Activated T-cell treated with anti-CD3 and anti-CD28 coated beads, Interleukin-2, amount 50 U/mL, for 1 hour (primary cell): ENCODE measurements around the gene NAA16.
"Not testable (repeated sequence)": the region's sequence is repeated elsewhere in the genome, so short reads cannot be mapped to it uniquely, and the experiment has no call there.

Experiments used
- DNase-seq: peaks from one replicate; pipeline ENCODE4 v3.0.0-alpha.2; 2020

NAA16 gene

GRCh38 chr13:41306271-41307145 lies 4.6 kb upstream of the NAA16 start:
- DNase-seq, result no peak

GRCh38 chr13:41307884-41308640 lies 3.0 kb upstream of the NAA16 start:
- no peak for DNase-seq

DNA sequence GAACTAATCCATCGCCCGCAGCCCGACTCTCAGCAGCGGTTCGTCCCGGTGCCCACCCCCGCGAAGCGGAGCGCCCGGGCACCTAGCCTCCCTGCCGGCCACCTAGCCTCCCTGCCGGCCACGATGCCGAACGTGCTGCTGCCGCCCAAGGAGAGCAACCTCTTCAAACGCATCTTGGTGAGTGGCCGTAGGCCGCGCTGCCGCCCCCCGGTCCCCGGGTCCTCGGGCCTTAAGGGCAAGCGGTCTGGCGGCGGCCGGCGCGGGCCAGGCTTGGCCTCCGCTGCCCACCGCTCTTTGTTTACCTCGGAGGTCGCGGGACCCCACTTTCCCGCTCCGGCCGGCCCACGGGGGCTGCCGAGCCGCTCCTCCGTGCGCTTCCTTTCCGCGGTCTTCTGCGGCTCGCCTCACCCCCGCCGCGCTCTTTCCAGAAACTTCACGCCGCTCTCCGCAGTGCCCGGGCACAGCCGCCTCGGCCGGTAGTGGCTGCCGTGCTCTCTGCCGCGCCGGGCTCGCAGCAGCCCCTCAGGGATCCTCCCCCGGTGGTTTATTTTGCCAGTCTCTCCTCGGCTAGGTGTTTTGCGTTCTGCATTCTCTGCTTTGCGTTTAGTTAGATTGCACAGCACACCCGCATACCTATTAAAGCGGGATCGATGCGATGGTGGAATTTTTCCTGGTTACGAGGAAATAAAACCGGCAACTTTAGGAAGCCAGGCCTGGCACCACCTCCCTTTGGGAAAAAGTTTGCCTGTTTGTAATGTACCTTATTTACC lies 524 bp downstream of the NAA16 start:
- DNase-seq, result peak; percentile 63

- no peak for DNase-seq
Measured at GRCh38 chr13:41312176-41312500, 1.1 kb downstream of the NAA16 start.

GRCh38 chr13:41313117-41313516 lies 2.0 kb downstream of the NAA16 start:
- no peak for DNase-seq

GRCh38 chr13:41313659-41314197 lies 2.7 kb downstream of the NAA16 start:
- DNase-seq, result no peak

GRCh38 chr13:41315443-41316047 lies 4.5 kb downstream of the NAA16 start:
- DNase-seq, result no peak

DNA sequence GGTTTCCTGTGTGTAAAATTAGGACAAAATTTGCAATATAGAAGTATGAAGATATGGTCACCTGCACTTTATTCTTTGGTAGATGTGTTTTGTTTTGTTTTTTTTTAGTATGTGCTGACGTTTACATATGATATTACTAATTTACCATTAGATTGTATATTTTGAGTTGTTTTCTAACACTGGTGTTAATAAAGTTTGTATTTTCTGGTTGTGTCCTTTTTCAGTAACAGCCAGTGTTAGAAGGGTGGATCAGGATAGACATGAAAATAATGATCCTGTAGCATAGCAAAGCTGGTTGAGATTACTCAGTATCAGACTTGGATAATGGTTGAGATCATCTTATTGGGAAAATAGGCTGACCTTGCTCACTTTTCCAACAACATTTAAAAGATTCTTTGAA lies 6.2 kb downstream of the NAA16 start:
- no peak for DNase-seq

DNA sequence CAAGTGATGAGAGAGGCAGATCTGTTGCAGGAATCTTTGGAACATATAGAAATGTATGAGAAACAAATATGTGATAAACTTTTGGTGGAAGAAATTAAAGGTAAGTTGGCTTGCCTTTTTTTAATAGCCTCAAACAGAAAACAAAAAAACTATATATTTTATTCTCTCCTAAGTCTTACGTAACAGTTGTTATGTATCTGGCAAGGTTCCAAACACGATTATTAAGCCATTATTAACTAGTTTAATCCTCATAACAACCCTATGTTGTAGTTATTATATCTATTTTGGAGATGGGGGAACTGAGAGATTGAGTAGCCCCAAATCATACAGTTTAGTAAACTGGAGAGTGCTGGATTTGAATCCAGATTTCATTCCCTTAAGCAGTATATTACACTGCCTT lies 14.7 kb downstream of the NAA16 start:
- DNase-seq, result no peak

GRCh38 chr13:41326661-41327060 lies 15.6 kb downstream of the NAA16 start:
- no peak for DNase-seq

GRCh38 chr13:41327994-41328790 lies 17.1 kb downstream of the NAA16 start:
- DNase-seq, result no peak

GRCh38 chr13:41332829-41333228 lies 21.8 kb downstream of the NAA16 start:
- no peak for DNase-seq

DNA sequence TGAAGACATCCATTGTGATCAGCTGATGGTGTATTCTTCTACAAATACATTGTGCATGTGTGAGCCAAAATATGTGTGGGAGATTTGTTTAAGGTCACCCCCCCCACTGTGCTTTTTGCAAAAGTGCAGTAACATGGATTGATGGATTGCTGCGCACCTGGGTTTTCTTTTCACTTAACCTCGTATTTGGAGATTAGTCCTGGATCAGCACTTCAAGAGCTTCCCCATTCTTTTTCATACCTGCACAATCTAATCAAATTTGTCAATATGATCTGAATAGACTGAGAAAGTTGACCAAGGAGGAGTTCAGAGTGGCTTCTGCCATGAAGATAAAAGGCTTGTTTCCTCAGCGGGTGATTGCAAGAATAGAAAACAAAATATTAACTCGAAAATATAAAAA lies 23.7 kb downstream of the NAA16 start:
- no peak for DNase-seq

DNA sequence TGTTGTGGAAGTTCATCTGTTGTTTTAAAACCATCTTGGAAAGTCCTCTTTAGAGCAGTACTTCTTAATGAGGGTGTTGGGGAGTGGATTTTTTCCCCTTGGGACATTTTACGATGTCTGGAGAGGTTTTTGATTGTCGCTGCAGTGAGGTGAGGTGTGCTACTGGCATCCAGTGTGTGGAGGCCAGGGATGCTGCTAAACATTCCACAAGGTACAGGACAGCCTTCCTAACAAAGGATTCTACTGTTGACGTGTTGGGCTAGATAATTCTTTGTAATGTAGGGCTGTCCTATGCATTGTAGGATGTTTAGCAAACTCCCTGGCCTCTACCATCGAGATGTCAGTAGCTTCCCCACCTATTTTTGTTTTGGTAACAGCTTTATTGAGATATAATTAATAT lies 33.3 kb downstream of the NAA16 start:
- DNase-seq, result no peak

DNA sequence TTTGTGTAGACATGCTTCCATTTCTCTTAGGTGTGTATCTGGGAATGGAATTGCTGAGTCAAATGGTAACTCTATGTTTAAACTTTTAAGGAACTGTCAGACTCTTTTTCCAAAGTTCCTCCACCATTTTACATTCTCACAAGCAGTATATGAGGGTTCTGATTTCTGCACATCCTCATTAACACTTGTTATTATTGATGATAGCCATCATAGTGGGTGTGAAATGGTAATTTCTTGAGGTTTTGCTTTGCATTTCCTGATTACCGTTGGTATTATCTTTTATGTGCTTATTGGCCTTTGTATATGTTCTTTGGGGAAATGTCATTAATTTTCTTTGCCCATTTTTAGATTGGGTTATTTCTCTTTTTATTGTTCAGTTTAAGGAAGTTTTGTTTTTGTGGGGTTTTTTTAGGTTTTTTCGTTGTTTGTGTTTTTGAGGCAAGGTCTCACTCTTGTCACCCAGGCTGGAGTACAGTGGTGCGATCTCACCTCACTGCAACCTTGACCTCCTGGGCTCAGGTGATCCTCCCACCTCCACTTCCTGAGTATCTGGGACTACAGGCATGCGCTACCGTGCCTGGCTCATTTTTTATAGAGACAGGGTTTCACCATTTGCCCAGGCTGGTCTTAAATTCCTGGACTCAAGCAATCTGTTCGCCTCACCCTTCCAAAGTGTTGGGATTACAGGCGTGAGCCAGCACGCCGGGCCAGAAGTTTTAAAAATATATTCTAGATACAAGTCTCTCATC lies 34.3 kb downstream of the NAA16 start:
- no peak for DNase-seq

DNA sequence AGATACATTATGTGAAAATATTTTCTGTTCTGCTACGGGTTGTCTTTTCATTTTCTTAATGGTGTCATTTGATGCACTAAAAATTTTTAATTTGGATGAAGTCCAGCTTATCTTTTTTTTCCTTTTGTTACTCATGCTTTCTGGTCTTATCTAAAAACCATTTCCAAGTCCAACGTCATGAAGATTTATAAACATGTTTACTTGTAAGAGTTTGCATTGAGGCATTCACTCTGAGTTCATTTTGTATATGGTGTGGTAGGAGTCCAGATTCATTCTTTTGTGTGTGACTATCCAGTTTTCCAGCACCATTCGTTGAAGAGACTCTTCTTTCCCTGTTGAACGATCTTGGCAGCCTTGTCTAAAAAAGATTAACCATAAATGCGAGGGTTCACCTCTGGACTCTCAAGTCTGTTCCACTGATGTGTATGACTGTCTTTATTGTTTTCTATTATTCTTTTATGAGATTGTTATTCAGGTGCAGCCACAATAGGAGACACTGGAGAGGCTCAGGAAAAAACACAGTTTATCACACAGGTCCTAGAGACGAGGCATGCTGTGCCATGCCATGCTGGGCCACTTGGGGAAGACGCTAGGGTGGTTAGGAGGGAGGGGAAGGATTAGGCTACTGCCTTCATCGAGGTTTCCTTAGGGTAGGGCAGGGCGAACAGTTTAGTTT lies 35.0 kb downstream of the NAA16 start:
- no peak for DNase-seq

- peak; percentile 58 for DNase-seq
Measured at GRCh38 chr13:41352935-41353840, 42.1 kb downstream of the NAA16 start.

DNA sequence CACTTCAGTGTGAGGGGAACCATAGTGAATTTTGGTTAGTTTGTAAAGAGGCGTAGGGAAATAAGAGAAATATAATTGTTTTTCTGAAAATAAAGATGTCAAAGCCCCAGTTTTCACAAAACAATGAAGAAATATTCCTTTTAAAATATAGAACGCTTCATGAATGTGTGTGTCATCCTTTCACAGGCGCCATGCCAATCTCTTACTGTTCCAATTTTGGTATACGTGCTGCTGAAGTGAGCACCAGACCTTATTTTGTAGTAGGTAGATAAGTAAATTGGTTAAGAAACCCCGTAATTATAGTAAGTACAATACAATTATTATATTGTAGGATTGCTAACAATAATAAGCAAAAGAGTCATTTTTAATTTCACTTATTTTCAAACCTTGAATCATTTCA lies 43.3 kb downstream of the NAA16 start:
- DNase-seq, result no peak

- not testable (repeated sequence) for DNase-seq
Measured at GRCh38 chr13:41356385-41356648, 45.2 kb downstream of the NAA16 start.

DNA sequence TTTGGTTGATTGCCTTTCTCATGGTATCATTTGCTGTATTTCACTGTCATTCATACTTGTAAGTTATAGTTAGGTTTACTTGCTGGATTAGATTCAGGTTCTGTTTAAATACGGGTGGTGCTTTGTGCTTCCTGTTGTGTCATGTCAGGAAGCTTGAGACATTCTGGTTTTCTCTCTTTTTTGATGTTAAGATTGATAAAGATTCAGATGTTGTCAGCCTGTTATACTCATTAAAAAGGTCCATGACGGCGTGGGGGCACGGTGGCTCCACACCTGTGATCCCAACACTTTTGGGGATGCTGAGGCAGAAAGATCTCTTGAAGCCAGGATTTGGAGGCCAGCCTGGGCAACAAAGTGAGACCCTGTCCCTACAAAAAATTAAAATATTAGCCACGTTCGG lies 45.7 kb downstream of the NAA16 start:
- peak; percentile 62 for DNase-seq
